HG03139 (cell line): ENCODE results near the gene KRT14.
"Not testable (repeated sequence)": the region's sequence is repeated elsewhere in the genome, so short reads cannot be mapped to it uniquely, and the experiment has no call there.

Experiments
- ATAC-seq: cut with Tn5 transposase; IDR thresholded peaks from one replicate; pipeline ENCODE4 v1.9.1; 2021; ENCODE audit not compliant: unreplicated experiment

The KRT14 gene

DNA sequence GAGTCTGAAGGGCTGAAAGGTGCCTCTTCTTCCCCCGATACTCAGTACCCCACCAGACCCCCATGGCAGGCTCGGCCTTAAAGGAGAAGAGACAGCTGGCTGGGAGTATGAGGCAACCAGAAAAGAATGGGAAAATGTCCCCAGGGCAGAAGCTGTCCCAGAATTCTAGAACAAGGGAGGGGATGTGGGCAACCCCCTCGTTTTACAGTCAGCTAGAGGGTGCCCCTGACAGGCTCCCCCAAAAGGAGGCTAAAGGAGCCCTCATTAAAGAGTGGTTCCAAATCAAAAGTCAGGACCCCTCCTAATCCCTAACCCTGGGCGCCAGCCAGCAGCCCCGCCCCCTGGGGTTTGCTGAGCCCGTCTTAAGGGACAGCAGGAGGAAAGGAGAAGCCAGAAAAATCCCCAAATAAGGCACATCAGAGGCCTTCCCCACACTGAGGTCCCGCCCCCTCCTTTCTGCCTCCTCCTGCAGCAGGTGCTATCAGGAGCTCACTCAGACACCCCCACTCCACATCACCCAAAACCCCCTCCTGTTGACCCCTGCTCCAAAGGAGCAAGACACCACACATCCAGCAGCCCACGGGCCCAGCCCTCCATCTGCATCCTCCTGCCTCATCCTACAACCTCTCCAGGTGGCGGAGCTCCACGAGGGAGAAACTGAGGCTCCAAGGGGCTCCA, 36.6 kb upstream of the KRT14 start:
- not testable (repeated sequence) for ATAC-seq

DNA sequence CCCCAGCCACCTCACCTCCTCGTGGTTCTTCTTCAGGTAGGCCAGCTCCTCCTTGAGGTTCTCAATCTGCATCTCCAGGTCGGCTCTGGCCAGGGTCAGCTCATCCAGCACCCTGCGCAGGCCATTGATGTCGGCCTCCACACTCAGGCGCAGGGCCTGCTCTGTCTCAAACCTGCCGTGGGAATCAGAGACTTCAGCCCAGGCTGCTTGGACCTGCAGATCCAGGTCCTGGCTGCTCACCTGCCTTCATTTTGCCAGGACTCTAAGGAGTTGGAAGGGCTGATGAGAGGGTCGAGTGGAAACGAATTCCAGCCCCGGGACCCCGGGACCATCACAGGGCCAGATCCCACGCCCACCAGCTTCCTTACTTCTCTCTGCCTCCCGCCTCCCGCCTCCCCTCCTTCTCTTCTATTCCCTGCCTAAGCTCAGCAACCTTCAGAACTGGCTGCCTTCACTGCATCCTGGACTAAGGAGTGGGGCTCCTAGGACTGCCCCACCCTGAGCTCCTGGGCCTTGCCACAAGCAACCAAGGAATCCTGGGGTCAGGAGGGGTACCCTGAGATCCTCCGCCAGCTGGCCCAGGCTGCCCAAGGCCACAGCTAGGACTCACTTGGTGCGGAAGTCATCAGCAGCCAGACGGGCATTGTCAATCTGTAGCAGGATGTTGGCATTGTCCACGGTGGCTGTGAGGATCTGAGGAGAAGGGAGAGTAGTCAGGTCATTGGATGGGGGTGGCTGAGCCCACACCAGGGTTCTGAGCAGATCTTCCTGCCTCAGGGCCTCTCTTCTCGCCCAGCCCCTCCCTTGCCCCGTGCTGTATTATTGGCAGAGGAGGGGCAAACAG, 35.9 kb upstream of the KRT14 start:
- not testable (repeated sequence) for ATAC-seq

DNA sequence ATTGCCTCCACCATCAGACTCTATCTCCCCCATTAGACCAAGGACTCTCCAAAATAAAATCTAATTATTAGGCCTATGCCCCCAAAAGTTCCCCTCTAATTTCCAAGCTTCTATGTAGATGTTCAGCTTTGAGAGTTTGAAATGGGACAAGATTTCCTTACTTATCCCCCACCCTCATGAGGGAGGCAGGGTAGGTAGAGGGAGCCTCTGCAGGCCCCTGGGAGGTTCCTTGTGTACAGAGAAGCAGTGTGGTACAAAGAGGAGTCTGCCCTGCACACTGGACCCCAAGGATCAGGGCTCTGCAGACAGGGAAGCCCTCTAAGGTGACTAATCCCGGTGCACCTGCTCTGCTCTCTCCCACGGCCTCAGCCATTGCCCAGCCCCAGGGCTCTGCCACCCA, 35.2 kb upstream of the KRT14 start:
- no peak for ATAC-seq

DNA sequence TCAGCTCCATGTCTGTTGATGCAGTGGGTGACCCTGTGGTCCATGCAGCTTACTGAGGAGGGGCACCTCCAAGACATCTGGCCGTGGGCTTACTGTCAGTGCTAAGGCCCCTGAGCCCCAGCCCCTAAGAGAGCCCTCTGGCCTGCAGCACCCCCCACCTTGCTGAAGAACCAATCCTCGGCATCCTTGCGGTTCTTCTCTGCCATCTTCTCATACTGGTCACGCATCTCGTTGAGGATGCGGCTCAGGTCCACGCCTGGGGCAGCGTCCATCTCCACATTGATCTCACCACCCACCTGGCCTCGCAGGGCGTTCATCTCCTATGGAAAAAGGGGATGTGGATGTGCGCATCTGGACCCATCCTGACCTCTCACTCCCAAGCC, 34.7 kb upstream of the KRT14 start:
- not testable (repeated sequence) for ATAC-seq

DNA sequence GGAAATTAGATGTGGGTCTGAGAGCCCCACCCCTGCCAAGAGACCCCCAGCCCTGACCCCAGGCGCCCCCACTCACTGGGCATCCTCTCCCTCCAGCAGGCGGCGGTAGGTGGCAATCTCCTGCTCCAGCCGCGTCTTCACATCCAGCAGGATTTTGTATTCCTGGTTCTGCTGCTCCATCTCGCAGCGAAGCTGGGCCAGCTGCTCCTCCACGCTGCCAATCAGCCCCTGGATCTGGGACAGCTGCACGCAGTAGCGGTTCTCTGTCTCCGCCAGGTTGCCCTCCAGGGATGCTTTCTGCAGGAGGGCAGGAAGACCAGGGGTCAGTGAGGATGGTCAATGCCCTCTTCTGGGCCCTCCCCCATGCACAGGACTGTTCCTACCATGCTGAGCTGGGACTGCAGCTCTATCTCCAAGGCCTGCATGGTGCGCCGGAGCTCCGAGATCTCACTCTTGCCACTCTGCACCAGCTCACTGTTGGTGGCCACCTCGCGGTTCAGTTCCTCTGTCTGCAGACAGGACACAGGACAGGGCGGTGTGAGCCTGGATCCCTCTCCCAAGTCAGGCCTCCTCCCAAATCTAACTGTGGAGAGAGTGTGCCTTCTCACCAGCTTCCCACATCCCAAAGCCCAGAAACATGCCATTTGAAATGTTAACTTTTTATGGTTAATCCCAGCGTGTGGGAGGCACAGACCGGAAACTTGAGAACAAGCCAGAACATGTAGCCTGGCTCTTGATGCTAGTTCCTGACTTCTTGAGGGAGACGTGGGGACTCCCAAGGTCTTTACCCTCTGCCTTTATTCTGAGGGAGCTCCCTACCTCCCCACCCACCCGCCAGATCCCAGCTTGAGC, 34.1 kb upstream of the KRT14 start:
- ATAC-seq = no peak

DNA sequence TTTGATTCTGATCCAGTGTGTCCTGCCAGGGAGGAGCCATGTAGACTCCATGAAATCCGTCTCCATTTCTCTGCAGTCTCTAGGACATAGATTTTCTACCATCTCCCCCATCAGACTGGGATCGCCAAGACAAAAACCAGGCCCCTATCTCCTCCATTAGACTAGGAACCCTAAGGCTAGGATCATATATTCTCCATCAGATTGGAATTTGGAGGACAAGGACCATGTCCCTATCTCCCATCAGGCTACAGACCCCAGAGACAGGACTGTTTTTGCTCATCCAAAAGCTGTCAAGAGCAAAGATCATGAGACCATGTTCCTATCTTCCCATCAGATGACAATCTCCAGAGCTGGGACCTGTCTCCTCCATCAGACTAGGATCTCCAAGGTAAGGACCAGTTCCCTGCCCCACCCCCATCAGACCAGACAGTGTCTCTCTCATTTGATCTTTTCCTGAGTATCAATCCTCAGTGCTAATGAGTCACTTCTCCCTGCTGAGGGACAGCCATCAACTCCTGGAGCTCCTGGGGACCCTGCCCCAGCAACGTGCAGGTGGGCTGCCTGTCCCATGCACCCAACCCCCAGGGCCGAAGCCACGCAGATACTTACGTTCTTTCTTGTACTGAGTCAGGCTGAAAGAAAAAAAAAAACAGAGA, 33.4 kb upstream of the KRT14 start:
- ATAC-seq = not testable (repeated sequence)

DNA sequence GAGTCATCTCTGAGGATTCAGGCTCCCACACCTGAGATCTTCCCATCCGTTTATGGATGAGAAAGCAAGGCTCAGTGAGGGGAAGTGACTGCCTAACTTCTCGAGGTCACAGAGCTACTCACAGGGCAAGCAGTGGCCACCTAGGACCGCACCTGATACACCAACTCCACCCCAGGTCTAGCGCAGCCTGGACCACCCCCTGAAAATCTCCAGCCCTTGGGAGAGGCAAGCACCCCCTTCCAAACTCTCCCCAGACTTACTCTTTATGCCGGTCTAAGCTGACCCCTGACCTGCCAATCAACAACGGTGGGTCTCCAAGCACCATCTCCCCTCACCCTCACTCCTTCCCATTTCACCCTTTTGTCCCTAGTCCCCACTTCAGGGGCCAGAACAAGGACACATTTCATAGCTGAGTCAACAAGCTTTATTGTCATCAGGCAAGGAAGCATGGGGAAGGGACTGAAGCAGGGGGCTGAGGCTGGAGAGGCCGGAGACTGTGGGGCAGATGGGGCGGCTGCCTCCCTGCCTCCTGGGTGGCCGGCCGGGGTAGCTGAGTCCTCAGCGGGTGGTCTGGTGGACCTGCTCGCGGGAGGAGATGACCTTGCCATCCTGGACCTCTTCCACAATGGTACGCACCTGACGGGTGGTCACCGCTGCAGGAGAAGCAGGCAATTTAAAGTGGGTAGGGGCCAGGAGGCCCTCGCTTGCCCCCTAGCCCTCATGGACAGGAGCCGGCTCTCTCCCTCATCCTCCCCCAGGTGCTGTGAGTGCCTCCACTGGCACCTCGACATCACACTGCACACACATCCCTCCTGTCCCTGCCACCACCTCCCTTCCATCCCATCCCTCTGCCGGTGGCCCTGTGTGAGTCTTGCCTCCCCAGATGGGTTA, 32.6 kb upstream of the KRT14 start:
- no peak for ATAC-seq

DNA sequence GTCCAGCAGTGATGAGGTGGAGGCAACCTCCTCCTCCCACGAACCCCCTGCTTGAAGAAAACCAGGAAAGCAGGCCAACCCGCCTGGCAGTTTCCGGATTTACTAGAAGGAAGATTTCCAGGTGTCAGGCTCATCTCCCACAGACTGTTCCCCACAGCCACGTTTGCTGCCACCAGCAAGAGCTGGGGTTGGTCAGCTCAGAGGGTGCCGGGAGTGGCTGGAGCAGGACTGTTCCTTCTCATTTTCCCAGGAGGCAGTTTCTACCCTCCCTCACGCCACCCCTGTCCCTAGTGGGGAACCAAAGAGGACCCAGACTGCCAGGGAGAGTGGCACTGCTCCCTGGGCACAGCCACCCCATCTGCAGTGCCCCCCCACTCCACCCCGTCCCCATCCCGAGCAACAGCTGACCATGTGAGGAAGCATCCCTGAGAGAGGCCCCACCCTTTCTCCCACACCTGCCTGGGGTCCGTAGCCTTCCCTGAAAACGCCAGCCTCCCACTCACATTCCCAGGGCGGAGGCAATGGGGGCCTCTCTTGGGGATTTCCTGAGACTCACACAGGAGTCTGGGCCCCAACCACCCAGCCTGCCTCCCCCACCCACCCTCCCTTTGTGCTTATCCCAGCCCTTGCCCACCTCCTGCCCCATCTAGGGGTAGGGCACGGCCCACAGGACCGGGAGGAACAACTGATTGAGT, 31.8 kb upstream of the KRT14 start:
- ATAC-seq = no peak

DNA sequence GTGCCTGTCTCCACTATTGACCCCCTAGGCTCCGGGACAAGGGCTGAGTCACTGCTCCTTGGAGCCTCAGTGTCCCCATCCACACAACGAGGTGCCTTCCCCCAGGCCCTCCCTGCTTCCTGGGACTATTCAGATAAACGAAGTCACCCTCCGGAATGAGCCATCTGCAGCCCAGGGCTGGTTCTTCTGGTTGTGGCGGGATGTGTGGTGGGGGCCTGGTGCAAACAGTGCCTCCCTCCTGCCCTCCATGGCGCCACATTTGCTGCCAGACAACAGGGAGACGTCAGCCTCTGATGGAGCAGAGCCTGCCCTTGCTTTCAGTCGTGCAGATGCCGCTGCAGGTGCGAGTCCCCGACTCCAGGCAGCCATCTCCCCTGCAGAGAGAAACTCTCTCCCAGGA, 31.0 kb upstream of the KRT14 start:
- ATAC-seq = no peak

DNA sequence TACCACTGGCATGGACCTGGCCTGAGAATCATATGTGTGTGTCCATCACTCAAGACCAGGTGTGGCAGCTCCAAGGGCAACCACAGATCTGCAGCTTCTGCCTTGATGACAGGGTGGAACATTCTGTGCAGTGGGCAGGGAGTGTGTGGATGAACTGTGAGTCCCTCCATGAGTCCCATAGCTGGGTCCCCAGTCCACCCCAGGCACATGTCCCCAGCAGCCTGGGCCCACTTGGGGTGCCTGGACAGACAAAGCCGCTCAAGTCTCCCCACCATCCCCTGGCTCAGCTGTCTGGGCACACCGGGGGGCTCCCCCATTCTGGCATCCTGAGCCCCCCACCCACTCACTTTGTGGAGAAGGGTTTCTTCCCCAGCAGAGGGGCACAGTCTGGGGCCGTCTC, 30.4 kb upstream of the KRT14 start:
- ATAC-seq = no peak

DNA sequence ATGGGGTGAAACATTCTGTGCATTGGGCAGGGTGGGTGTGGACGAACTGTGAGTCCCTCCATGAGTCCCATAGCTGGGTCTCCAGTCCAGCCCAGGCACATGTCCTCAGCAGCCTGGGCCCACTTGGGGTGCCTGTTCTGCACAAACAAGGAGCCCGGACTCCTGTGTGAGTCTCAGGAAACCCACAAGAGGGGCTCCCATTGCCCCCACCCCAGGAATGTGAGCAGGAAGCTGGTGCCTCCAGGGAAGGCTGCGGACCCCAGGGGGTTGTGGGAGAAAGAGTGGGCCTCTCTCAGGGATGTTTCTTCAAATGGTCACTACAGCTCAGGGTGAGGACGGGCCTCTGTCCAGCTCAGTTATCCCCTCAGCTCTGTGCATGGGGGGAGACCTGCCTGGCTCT, 29.8 kb upstream of the KRT14 start:
- not testable (repeated sequence) for ATAC-seq

DNA sequence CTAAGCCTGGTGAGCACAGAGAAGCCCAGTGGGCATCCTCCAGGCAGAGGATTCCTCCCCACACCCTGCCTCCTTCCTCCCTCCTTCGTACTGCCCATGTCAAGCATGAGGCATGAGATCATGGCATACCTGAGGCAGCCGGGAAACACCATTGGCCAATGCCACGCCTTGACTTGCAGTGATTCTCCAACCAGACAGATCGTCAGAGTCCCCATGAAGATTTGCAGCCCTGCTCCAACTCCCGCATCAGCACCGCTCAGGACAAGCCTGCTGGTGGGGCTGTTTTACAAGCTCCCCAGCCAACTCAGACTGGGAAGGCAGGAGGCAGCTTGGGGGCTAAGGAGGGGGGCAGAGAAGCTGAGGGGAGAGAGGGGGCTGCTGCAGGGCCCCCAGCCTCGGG, 28.8 kb upstream of the KRT14 start:
- no peak for ATAC-seq

DNA sequence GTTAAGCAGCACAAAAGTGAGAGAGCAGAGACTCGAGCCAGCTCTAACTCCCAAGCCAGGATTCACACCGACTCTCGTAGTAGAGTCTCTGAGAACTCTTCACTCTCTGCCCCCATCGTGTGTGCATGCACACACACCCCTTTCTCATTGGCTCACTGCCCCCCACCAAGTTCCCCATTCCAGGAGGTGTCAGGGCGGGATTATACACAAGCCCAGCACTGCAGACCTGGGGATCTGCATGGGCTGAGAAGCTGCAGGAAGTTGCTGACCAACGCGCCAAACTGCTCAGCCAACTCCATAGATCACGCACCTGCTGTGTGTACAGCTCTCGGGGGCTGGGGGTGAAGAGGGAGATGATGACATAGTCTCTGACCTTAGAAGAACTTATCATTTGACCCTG, 28.1 kb upstream of the KRT14 start:
- ATAC-seq = not testable (repeated sequence)

DNA sequence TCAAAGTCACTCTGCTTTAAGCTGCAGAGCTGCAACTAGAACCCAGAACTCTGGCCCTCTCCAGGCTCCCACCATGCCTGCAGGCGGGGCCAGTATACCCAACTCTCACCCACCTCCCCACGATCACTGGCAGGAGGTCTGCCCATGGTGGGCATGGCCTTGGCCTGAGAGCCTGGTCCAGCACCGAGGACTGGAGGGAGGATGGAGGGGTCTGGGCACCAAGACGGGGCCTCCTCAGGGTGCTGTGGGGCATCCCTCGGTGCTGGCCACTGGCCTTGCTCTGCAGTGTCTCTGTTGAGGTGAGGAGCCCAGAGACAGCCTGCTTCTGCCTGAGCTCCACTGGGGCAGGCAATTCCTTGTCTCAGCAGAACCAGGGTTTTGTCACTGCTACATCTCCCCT, 27.4 kb upstream of the KRT14 start:
- no peak for ATAC-seq

DNA sequence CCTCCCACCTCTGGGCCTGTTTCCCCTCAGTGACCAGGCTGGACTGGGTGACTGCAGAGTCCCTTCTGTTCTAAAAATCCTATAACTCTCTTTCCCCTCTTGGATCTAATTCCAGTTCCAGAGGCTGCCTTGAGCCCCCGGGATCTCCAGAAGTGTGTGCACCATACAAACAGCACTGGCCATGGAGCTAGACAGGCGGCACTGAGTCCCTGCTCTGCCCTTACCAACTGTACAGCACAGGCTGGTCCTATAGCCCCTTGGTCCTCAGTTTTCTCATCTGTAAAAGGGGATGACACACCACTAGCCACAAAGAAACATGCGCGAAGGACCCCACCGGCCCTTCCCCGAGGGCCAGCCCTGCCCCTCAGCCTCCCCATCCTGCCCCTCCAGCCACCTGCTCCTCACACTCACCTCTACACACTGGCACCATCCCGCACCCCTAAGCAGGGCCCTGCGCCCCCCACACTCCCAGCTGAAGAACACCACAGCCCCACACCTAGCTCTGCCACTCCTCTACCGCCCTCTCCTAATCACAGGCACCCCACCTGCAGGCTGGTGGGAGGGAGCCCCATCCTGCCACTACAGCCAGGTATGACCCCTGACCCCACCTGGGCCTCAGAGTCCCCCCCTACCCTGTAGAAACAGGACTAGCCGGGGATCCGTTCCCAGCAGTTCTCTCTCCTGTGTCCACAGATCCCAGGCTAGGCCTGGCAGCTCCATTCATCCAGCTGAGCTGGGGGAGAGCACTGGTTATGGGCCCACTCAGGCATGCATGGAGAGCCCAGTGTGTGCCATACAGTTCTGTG, 26.8 kb upstream of the KRT14 start:
- ATAC-seq = no peak

DNA sequence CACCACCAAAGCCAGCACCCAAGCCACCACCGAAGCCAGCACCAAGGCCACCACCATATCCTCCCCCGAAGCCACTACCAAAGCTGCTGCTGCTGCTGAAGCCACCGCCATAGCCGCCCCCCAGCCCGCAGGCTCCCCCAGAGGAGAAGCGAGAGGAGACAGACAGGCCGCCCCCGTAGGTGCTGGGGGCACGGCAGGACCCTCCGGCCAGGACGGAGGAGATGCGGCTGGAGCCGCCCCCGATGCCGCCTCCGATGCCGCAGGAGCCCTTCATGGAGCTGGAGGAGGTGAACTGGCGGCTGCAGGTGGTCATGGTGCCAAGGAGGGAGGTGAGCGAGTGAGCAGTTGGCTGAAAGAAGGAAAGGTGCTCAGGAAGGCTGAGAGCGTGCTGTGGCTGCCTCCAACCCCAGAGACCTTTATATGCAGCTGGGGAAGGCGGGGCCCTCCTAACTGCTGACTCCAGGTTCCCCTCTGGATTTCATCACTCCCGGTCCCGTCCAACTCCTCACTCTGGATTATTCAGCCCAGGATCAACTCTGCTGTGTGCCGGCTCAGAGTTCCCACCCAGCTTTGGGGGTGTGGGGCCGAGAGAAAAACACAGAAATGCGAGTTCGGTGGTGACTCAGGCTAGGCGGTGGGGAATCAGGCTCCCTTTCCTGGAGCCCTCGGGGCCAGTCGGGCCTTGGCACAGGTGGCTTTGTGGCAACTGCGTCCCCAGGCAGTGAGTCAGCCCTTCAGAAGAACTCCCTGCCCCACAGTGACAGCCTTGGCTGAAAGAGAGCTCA, 25.9 kb upstream of the KRT14 start, which contains the start of gene KRT16:
KRT16 (minus strand) TSS at position 392 of the 785 bp plus-strand sequence; CDS start at position 313, 79 bp downstream.
- ATAC-seq = not testable (repeated sequence)

DNA sequence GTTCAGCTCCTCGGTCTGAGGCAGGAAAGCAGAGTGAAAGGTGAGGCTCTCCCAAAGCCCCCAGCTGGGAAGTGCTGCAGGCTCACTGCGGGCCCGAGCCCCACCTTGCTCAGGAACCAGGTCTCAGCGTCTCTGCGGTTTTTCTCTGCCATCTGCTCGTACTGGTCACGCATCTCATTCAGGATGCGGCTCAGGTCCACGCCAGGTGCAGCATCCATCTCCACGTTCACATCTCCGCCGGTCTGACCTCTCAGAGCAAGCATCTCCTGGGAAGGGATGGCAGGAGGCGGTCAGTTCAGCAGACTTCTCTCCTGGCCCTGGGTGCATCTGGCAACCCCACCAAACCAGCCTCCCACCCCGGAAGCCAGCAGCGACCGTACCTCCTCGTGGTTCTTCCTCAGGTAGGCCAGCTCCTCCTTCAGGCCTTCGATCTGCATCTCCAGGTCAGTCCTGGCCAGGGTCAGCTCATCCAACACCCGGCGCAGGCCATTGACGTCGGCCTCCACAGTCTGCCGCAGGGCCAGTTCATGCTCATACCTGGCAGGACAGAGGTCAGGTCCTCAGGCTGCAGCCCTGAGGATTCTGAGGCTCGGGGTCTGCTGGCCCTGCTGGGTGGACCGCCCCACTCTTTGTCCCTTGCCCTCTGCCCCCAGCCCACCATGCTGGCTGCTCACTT, 24.4 kb upstream of the KRT14 start:
- ATAC-seq = no peak
